ENCODE data around the gene MRPS23. TPM values are rescaled to one million over a fixed set of nuclear protein-coding genes. Genes with fewer than 3 reads are reported as not detected.
"Not testable (repeated sequence)": the region's sequence is repeated elsewhere in the genome, so short reads cannot be mapped to it uniquely, and the experiment has no call there.

Gene MRPS23
- total and polyA plus RNA-seq, 5 donors from 2014 or later = 14.0 to 44.0 (median 40.2) TPM

GRCh38 chr17:57849163-57849873, 526 bp downstream of the MRPS23 start:
- no peaks in the 10 kb centered on the region for H3K9me3 ChIP-seq (ENCODE audit: control insufficient read depth in 2 of 2, low read length in 2 of 2)
- DNase-seq = no peak
- H3K9me3 Mint-ChIP-seq = peaks cover 0 to 2% (median 0%) of the 10 kb centered on the region in 7 donors
- peaks cover 28% of the 10 kb centered on the region for H3K4me1 ChIP-seq (ENCODE audit: control insufficient read depth, insufficient read depth, low read length, poor library complexity, severe bottlenecking)
- H3K27me3 ChIP-seq (ENCODE audit: control insufficient read depth, insufficient read depth, low read length) = no peaks in the 10 kb centered on the region
- H3K4me3 Mint-ChIP-seq = peak overlapping the region; percentile 95 to 99 (median 96)
- no peaks in the 10 kb centered on the region for H3K27me3 Mint-ChIP-seq
- peak overlapping the region; percentile 86 for H3K4me3 ChIP-seq (ENCODE audit: low read depth, low read length)
- peak overlapping the region; percentile 89 to 99 (median 98) for H3K27ac Mint-ChIP-seq
- H3K36me3 Mint-ChIP-seq = peaks cover 12% of the 10 kb centered on the region
- H3K4me1 Mint-ChIP-seq = peaks cover 22 to 50% (median 31%) of the 10 kb centered on the region in 4 donors
- peaks cover 9% of the 10 kb centered on the region for H3K36me3 ChIP-seq (ENCODE audit: control insufficient read depth, insufficient read depth, low read length)
- ATAC-seq (ENCODE audit: low read depth in 2 of 2) = no peak
- peak overlapping the region; percentile 94 for H3K27ac ChIP-seq (ENCODE audit: insufficient read depth, low read length, poor library complexity, severe bottlenecking)

DNA sequence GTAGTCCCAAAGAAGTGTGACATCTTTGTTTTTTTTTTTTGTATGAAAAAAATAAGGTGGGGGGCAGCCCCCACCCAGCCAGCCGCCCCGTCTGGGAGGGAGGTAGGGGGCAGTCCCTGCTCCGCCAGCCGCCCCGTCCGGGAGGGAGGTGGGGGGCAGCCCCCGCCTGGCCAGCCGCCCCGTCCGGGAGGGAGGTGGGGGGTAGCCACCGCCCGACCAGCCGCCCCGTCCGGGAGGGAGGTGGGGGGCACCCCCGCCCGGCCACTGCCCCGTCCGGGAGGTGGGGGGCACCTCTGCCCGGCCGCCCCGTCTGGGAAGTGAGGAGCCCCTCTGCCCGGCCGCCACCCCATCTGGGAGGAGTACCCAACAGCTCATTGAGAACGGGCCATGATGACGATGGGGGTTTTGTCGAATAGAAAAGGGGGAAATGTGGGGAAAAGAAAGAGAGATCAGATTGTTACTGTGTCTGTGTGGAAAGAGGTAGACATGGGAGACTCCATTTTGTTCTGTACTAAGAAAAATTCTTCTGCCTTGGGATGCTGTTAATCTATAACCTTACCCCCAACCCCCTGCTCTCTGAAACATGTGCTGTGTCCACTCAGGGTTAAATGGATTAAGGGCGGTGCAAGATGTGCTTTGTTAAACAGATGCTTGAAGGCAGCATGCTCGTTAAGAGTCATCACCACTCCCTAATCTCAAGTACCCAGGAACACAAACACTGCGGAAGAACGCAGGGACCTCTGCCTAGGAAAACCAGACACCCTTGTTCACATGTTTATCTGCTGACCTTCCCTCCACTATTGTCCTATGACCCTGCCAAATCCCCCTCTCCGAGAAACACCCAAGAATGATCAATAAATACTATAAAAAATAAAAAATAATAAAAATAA, 3.5 kb downstream of the MRPS23 start:
- H3K27me3 ChIP-seq (ENCODE audit: control insufficient read depth, insufficient read depth, low read length); DNase-seq; H3K9me3 ChIP-seq (ENCODE audit: control insufficient read depth in 2 of 2, low read length in 2 of 2); H3K27ac ChIP-seq (ENCODE audit: insufficient read depth, low read length, poor library complexity, severe bottlenecking); H3K27me3 Mint-ChIP-seq; H3K9me3 Mint-ChIP-seq; H3K4me3 Mint-ChIP-seq; H3K4me3 ChIP-seq (ENCODE audit: low read depth, low read length); ATAC-seq (ENCODE audit: low read depth in 2 of 2): not testable (repeated sequence)
- H3K36me3 ChIP-seq (ENCODE audit: control insufficient read depth, insufficient read depth, low read length) = peaks cover 16% of the 10 kb centered on the region
- Mint-ChIP-seq H3K27ac (peak overlapping the region in 1 of 3 donors; percentile 22), H3K4me1 (peaks cover 12 to 58% (median 34%) of the 10 kb centered on the region in 4 donors), H3K36me3 (peaks cover 17% of the 10 kb centered on the region)
- H3K4me1 ChIP-seq (ENCODE audit: control insufficient read depth, insufficient read depth, low read length, poor library complexity, severe bottlenecking) = peaks cover 27% of the 10 kb centered on the region

- Histone ChIP-seq H3K27me3 (ENCODE audit: control insufficient read depth, insufficient read depth, low read length) (no peaks in the 10 kb centered on the region), H3K9me3 (ENCODE audit: control insufficient read depth in 2 of 2, low read length in 2 of 2) (no peaks in the 10 kb centered on the region), H3K27ac (ENCODE audit: insufficient read depth, low read length, poor library complexity, severe bottlenecking) (no peak overlapping the region), H3K36me3 (ENCODE audit: control insufficient read depth, insufficient read depth, low read length) (peaks cover 42% of the 10 kb centered on the region), H3K4me3 (ENCODE audit: low read depth, low read length) (no peak overlapping the region), H3K4me1 (ENCODE audit: control insufficient read depth, insufficient read depth, low read length, poor library complexity, severe bottlenecking) (no peaks in the 10 kb centered on the region)
- Mint-ChIP-seq H3K4me1 (peaks cover 11 to 25% (median 19%) of the 10 kb centered on the region in 4 donors), H3K27ac (no peak overlapping the region), H3K4me3 (no peak overlapping the region), H3K27me3 (no peaks in the 10 kb centered on the region), H3K36me3 (peaks cover 23% of the 10 kb centered on the region), H3K9me3 (peaks cover 0 to 2% (median 0%) of the 10 kb centered on the region in 7 donors)
- ATAC-seq (ENCODE audit: low read depth in 2 of 2) (no peak), DNase-seq (no peak)
Measured at GRCh38 chr17:57842280-57842679, 7.6 kb downstream of the MRPS23 start.

- Mint-ChIP-seq H3K27me3 (no peaks in the 10 kb centered on the region), H3K27ac (no peak overlapping the region), H3K36me3 (peaks cover 15% of the 10 kb centered on the region), H3K4me1 (peaks cover 3 to 19% (median 10%) of the 10 kb centered on the region in 4 donors), H3K9me3 (no peaks in the 10 kb centered on the region), H3K4me3 (no peak overlapping the region)
- Histone ChIP-seq H3K4me3 (ENCODE audit: low read depth, low read length) (no peak overlapping the region), H3K9me3 (ENCODE audit: control insufficient read depth in 2 of 2, low read length in 2 of 2) (no peaks in the 10 kb centered on the region), H3K4me1 (ENCODE audit: control insufficient read depth, insufficient read depth, low read length, poor library complexity, severe bottlenecking) (no peaks in the 10 kb centered on the region), H3K36me3 (ENCODE audit: control insufficient read depth, insufficient read depth, low read length) (peaks cover 33% of the 10 kb centered on the region), H3K27me3 (ENCODE audit: control insufficient read depth, insufficient read depth, low read length) (no peaks in the 10 kb centered on the region), H3K27ac (ENCODE audit: insufficient read depth, low read length, poor library complexity, severe bottlenecking) (no peak overlapping the region)
- DNase-seq = no peak
- no peak for ATAC-seq (ENCODE audit: low read depth in 2 of 2)
Measured at GRCh38 chr17:57839571-57839923, 10.3 kb downstream of the MRPS23 start.

- Histone ChIP-seq H3K27ac (ENCODE audit: insufficient read depth, low read length, poor library complexity, severe bottlenecking) (no peak overlapping the region), H3K4me3 (ENCODE audit: low read depth, low read length) (no peak overlapping the region), H3K36me3 (ENCODE audit: control insufficient read depth, insufficient read depth, low read length) (peaks cover 33% of the 10 kb centered on the region), H3K27me3 (ENCODE audit: control insufficient read depth, insufficient read depth, low read length) (no peaks in the 10 kb centered on the region), H3K9me3 (ENCODE audit: control insufficient read depth in 2 of 2, low read length in 2 of 2) (no peaks in the 10 kb centered on the region), H3K4me1 (ENCODE audit: control insufficient read depth, insufficient read depth, low read length, poor library complexity, severe bottlenecking) (no peaks in the 10 kb centered on the region)
- no peak for ATAC-seq (ENCODE audit: low read depth in 2 of 2)
- peaks cover 15% of the 10 kb centered on the region for H3K36me3 Mint-ChIP-seq
- DNase-seq = no peak
- peak overlapping the region in 1 of 3 donors; percentile 63 for H3K27ac Mint-ChIP-seq
- no peaks in the 10 kb centered on the region for H3K9me3 Mint-ChIP-seq
- H3K4me1 Mint-ChIP-seq = peaks cover 3 to 19% (median 10%) of the 10 kb centered on the region in 4 donors
- no peaks in the 10 kb centered on the region for H3K27me3 Mint-ChIP-seq
- H3K4me3 Mint-ChIP-seq = no peak overlapping the region
Measured at GRCh38 chr17:57838857-57839570, 10.8 kb downstream of the MRPS23 start.

GRCh38 chr17:57838453-57838852, 11.4 kb downstream of the MRPS23 start:
- H3K36me3 ChIP-seq (ENCODE audit: control insufficient read depth, insufficient read depth, low read length) = peaks cover 33% of the 10 kb centered on the region
- ATAC-seq (ENCODE audit: low read depth in 2 of 2) = no peak

GRCh38 chr17:57835333-57835900, 14.4 kb downstream of the MRPS23 start:
- Histone ChIP-seq H3K36me3 (ENCODE audit: control insufficient read depth, insufficient read depth, low read length) (peaks cover 20% of the 10 kb centered on the region), H3K27me3 (ENCODE audit: control insufficient read depth, insufficient read depth, low read length) (no peaks in the 10 kb centered on the region), H3K4me1 (ENCODE audit: control insufficient read depth, insufficient read depth, low read length, poor library complexity, severe bottlenecking) (peaks cover 5% of the 10 kb centered on the region), H3K4me3 (ENCODE audit: low read depth, low read length) (no peak overlapping the region), H3K27ac (ENCODE audit: insufficient read depth, low read length, poor library complexity, severe bottlenecking) (no peak overlapping the region), H3K9me3 (ENCODE audit: control insufficient read depth in 2 of 2, low read length in 2 of 2) (no peaks in the 10 kb centered on the region)
- H3K9me3 Mint-ChIP-seq = no peaks in the 10 kb centered on the region
- ATAC-seq (ENCODE audit: low read depth in 2 of 2) (no peak), DNase-seq (no peak)
- peaks cover 0 to 6% (median 2%) of the 10 kb centered on the region in 4 donors for H3K4me1 Mint-ChIP-seq
- no peak overlapping the region for H3K27ac Mint-ChIP-seq
- peaks cover 5% of the 10 kb centered on the region for H3K36me3 Mint-ChIP-seq
- no peaks in the 10 kb centered on the region for H3K27me3 Mint-ChIP-seq
- no peak overlapping the region for H3K4me3 Mint-ChIP-seq

More at GRCh38 chr17:57838453-57838852, 11.4 kb downstream of the MRPS23 start:
- peaks cover 3 to 18% (median 8%) of the 10 kb centered on the region in 4 donors for H3K4me1 Mint-ChIP-seq
- no peak for DNase-seq
- H3K27ac Mint-ChIP-seq = peak overlapping the region in 1 of 3 donors; percentile 63
- H3K9me3 Mint-ChIP-seq = no peaks in the 10 kb centered on the region
- Histone ChIP-seq H3K27ac (ENCODE audit: insufficient read depth, low read length, poor library complexity, severe bottlenecking) (no peak overlapping the region), H3K27me3 (ENCODE audit: control insufficient read depth, insufficient read depth, low read length) (no peaks in the 10 kb centered on the region), H3K4me1 (ENCODE audit: control insufficient read depth, insufficient read depth, low read length, poor library complexity, severe bottlenecking) (no peaks in the 10 kb centered on the region), H3K4me3 (ENCODE audit: low read depth, low read length) (no peak overlapping the region), H3K9me3 (ENCODE audit: control insufficient read depth in 2 of 2, low read length in 2 of 2) (no peaks in the 10 kb centered on the region)
- no peak overlapping the region for H3K4me3 Mint-ChIP-seq
- no peaks in the 10 kb centered on the region for H3K27me3 Mint-ChIP-seq
- peaks cover 15% of the 10 kb centered on the region for H3K36me3 Mint-ChIP-seq
